K562 (cell line): ENCODE measurements around the gene GIPC3. TPM values are rescaled to one million over a fixed set of nuclear protein-coding genes. Genes with fewer than 3 reads are reported as not detected.

Experiments used
- AFF4 ChIP-seq: sonication (generic); formaldehyde crosslinking; IDR thresholded peaks from 2 replicates; pipeline ENCODE4 v1.8.0; 2023; ENCODE audit warnings: mild to moderate bottlenecking, missing genetic modification reagents
- CEBPB ChIP-seq: fragments of 450-650 bp; IDR thresholded peaks from 2 replicates; pipeline ENCODE4 v1.6.1; 2016; ENCODE audit warnings: missing genetic modification characterization, missing compliant biosample characterization
- HEY1 ChIP-seq: fragments of 250-450 bp; sonication (Bioruptor Pico); IDR thresholded peaks from 2 replicates; pipeline ENCODE4 v1.5.0; 2020; ENCODE audit warnings: mild to moderate bottlenecking, moderate library complexity, borderline replicate concordance
- MLLT1 ChIP-seq, 2 experiments: fragments of 450-650 bp; IDR thresholded peaks; 2 replicates each; pipeline ENCODE4 v1.6.1; 2016
- MTA3 ChIP-seq: fragments of 450-650 bp; formaldehyde crosslinking; IDR thresholded peaks from 2 replicates; pipeline ENCODE4 v1.6.1; 2017; ENCODE audit warnings: mild to moderate bottlenecking, borderline replicate concordance
- ZNF407 ChIP-seq: fragments of 450-650 bp; IDR thresholded peaks from 2 replicates; pipeline ENCODE4 v1.6.1; 2016; ENCODE audit warnings: low read depth
- ZNF717 ChIP-seq: fragments of 250-450 bp; sonication (Bioruptor Pico); IDR thresholded peaks from 2 replicates; pipeline ENCODE4 v1.5.0; 2021
- polyA plus RNA-seq, 8 experiments: library from polyadenylated mRNA; depleted of rRNA in 4 of 8; stranded (reverse) in 5 of 8; unstranded in 3 of 8; fragments of >200 nt; fragmentation: Nextera tagmentation in 2 of 8; fragmentation: Illumina TruSeq in 1 of 8; extraction: Ambion mirVana in 2 of 8; extraction: Trizol in 1 of 8; gene quantifications; 2 replicates each; pipeline versions ENCODE4 v1.2.1 to v1.2.3, GENCODE V29; 2011 to 2014; ENCODE audit warnings: inconsistent platforms in 1 of 8, missing spikeins in 1 of 8
- total RNA-seq, 7 experiments: library from RNA; depleted of rRNA in 6 of 7; stranded (reverse); fragments of >200 nt in 6 of 7; fragmentation: Illumina TruSeq in 2 of 7; extraction: Trizol in 2 of 7; gene quantifications; 2 replicates each; pipeline versions ENCODE4 v1.2.1 to v1.2.3, GENCODE V29; 2011 to 2021; ENCODE audit warnings: low replicate concordance in 1 of 7

Gene GIPC3
- total and polyA plus RNA-seq, 9 of the 15 experiments (the other 6 are each of a cell fraction or from before 2014, with no cell fraction given) = 0.03 to 3.6 (median 1.5) TPM; not detected in 1

DNA sequence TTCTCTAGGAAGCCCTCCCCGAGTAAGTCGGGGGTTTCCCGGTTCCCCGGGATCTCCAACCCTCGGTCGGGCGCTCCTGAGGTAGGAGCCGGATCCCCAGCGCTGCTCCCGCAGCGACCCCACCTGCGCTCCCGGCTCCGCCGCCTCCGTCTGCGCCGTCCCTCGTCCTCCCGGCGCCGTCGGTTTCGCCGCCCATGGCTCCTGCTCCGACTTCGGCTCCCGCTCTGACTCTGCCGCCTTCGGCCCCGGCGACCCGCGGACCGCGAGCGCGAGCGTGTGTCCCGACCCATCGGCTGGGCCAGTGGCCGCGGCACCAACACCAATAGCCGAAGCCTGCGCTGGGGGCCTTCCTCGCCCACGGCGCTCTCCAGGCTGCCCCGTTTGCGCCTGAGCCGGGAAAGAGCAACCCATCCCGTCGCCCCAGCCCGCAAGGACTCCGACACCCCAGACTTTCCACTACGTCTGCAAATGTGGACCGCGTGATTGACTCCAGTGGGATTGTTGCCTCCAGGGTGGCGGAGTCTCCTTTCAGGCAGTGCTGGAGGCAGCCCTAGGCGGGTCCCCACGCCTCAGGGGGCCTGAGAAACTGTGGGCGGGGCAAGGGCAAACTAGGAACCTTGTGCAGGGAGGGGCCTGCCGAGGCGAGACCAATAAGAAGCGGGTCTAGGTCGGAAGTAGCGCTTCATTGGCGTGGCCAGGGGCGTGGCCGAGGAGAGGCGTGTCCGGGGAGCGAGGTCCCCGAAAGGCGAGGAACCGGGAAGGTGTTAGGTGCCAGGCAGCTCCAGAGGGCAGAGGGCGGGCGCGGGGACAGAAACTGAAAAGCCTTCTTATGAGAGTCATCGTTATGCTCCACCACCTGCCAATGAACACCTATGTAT is 41.4 kb downstream of the GIPC3 start, which contains the start of gene CACTIN (continued):
- TF ChIP-seq MLLT1 (IDR thresholded peaks at IDR 0.05) (0 out of 4 replicates have a peak, but pooled peaks of 1 of the 2 experiments have one; percentile 27), AFF4 (0 out of 2 replicates have a peak, but pooled peaks have one; percentile 68), ZNF407 (no peak), ZNF717 (no peak), MTA3 (peak; percentile 31; the same call in 1 of the 2 replicates), CEBPB (no peak), HEY1 (CRISPR knock-in tag) (no peak)
